SJCRH30 (cell line): ENCODE measurements around the gene GANAB. TPM values are rescaled to one million over a fixed set of nuclear protein-coding genes. Genes with fewer than 3 reads are reported as not detected.

Experiments
- DNase-seq, 2 experiments: peaks; one replicate each; pipeline ENCODE4 v3.0.0-alpha.2; 2015 to 2020
- H3K27ac ChIP-seq: fragments of 250-450 bp; sonication (Bioruptor Pico); 2 replicates; pipeline ENCODE4 v1.5.1; 2020; ENCODE audit warnings: mild to moderate bottlenecking, moderate library complexity
- H3K27me3 ChIP-seq: fragments of 250-450 bp; sonication (Bioruptor Pico); 2 replicates; pipeline ENCODE4 v1.5.1; 2020; ENCODE audit warnings: mild to moderate bottlenecking, moderate library complexity
- H3K36me3 ChIP-seq: fragments of 250-450 bp; sonication (Bioruptor Pico); 2 replicates; pipeline ENCODE4 v1.5.1; 2020; ENCODE audit warnings: mild to moderate bottlenecking, moderate library complexity
- H3K4me1 ChIP-seq: fragments of 250-450 bp; sonication (Bioruptor Pico); 2 replicates; pipeline ENCODE4 v1.5.1; 2020; ENCODE audit warnings: mild to moderate bottlenecking, moderate library complexity
- H3K4me3 ChIP-seq: fragments of 250-450 bp; sonication (Bioruptor Pico); 2 replicates; pipeline ENCODE4 v1.5.1; 2020; ENCODE audit warnings: mild to moderate bottlenecking, moderate library complexity
- H3K9me3 ChIP-seq: fragments of 250-450 bp; sonication (Bioruptor Pico); replicated peaks from 2 replicates; pipeline ENCODE4 v1.5.1; 2020; ENCODE audit warnings: mild to moderate bottlenecking, moderate library complexity
- total RNA-seq: library from RNA; depleted of rRNA; stranded (reverse); fragments of >200 nt; shearing (Covaris generic); gene quantifications from 2 replicates; pipeline ENCODE4 v1.2.3, GENCODE V29; 2014

Gene GANAB
- total RNA-seq, 1 experiment from 2014 or later = 210 TPM

DNA sequence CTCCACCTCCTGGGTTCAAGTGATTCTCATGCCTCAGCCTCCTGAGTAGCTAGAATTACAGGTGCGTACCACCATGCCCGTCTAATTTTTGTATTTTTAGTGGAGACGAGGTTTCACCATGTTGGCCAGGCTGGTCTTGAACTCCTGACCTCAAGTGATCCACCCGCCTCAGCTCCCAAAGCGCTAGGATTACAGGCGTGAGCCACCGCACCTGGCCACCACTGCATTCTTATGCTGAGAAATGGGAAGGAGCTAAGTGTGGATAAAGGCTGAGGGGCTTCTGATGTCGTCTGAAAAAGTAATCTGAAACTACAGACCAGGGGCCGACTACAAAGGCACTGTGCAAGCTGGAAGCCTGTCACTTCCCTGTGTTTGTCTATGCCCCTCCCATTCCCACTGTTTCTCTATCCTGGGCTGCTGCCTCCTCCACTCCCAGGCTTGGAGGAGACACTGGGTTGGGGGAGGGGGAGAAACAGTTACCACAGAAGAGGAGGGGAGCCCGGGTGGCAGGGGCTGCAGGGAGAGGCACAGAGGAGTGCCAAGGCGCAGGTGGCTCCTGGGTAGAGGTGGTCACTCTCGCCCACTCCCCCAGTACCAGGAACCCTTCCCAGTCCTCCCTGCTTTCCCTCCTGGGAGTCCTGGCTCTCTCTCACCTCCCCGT is 41.8 kb downstream of the GANAB start:
- H3K4me3 ChIP-seq = no peak overlapping the region
- H3K27me3 ChIP-seq = no peaks in the 10 kb centered on the region
- H3K9me3 ChIP-seq = no peaks in the 10 kb centered on the region
- peaks cover 6% of the 10 kb centered on the region; the same call in 1 of the 2 replicates for H3K36me3 ChIP-seq
- no peak overlapping the region for H3K27ac ChIP-seq
- no peak for DNase-seq
- H3K4me1 ChIP-seq = peaks cover 10% of the 10 kb centered on the region

DNA sequence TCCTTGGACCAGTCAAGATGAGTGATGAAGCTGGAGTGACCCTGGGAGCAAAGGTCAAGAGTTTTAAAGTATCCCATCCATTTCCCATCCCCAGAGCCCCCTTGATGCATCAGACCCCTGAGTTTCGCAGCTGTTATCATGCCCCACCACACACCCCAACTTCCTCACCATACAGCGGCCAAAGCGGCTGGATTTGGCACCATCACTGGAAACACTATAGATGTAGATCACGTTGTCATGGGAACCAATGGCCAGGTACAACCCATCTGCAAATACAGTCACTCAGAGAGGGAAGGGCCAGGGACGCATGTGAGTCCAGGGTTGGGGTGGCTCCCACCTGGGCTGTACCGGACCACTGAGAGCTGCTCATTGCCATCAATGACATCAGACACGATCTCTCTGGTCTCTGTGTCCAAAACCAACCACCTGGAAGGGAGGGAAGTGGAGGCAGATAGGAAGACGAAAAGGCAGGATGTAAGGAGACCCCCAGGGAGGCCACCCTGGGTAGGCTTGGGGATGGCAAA is 42.6 kb downstream of the GANAB start:
- no peak for DNase-seq
- Histone ChIP-seq H3K4me1 (peaks cover 12% of the 10 kb centered on the region), H3K27ac (no peak overlapping the region), H3K9me3 (no peaks in the 10 kb centered on the region), H3K36me3 (peaks cover 8% of the 10 kb centered on the region; the same call in 1 of the 2 replicates), H3K4me3 (no peak overlapping the region), H3K27me3 (no peaks in the 10 kb centered on the region)

DNA sequence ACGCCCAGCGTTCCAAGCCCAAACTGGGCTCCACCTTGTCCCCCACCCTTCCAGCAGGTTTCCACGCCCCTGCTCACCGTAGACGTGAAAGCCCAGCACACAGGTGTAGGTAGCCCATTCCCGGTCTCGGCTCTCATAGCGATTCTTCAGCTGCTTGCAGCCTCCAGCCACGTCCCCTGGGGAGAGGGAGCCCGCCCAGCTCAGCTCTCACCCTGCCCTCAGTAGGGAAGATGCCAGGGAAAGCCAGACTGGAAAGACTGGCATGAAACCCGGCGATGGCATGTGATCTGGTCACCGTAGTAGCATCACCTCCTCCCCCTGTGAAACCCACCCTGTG is 43.4 kb downstream of the GANAB start:
- H3K4me3 ChIP-seq = no peak overlapping the region

DNA sequence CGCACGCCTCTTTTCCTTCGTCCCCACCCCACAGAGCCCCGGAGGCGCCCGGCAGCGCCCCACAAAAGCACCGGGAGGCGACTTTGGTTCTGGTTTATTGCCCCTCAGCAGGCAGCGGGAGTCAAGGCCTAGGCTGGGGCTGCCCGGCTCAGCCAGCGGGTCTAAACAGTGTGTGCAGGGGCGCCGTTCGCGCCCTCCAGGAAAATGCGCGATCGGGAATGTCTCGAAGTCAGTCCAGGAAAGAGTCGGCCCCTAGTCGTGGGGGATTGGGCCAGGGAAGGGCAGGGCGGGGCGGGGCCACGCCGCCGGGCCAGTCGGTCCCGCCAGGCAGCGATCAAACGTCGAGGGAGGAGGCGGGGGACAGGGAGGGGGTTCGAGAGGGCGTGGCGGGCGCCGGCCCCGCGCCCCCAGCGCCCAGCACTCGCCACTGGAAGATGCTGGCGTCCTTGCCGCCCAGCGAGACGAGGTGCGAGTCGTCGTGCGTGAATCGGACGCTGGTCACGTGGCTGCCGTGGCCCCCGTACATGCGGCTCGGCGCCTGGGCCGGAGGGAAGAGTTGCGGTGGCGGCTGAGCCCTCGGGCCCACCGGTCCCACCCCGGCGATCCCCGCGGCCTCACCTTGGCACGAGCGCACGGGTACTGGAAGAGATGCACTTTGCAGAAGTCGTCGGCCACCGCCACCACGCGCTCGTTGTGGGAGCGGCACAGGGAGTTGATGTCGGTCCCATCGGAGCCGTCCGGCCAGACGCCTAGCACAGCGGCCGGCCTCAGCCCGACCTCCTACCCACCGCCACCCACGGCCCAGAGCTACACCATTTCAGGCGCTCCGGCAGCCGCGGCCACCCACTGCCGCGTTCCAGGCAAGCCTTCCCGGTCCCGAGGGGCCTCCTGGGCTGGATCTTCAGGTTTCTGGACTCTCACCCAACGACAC is 44.0 kb downstream of the GANAB start:
- H3K9me3 ChIP-seq = no peaks in the 10 kb centered on the region
- DNase-seq = no peak
- H3K4me1 ChIP-seq = peaks cover 12% of the 10 kb centered on the region
- peak overlapping the region; percentile 94 for H3K4me3 ChIP-seq
- H3K27ac ChIP-seq = peak overlapping the region; percentile 19; the same call in 1 of the 2 replicates
- peaks cover 23% of the 10 kb centered on the region for H3K36me3 ChIP-seq
- H3K27me3 ChIP-seq = no peaks in the 10 kb centered on the region

More for the DNA sequence above, 43.4 kb downstream of the GANAB start:
- Histone ChIP-seq H3K9me3 (no peaks in the 10 kb centered on the region), H3K27ac (no peak overlapping the region), H3K4me1 (peaks cover 12% of the 10 kb centered on the region), H3K27me3 (no peaks in the 10 kb centered on the region), H3K36me3 (peaks cover 16% of the 10 kb centered on the region)
- DNase-seq = no peak

DNA sequence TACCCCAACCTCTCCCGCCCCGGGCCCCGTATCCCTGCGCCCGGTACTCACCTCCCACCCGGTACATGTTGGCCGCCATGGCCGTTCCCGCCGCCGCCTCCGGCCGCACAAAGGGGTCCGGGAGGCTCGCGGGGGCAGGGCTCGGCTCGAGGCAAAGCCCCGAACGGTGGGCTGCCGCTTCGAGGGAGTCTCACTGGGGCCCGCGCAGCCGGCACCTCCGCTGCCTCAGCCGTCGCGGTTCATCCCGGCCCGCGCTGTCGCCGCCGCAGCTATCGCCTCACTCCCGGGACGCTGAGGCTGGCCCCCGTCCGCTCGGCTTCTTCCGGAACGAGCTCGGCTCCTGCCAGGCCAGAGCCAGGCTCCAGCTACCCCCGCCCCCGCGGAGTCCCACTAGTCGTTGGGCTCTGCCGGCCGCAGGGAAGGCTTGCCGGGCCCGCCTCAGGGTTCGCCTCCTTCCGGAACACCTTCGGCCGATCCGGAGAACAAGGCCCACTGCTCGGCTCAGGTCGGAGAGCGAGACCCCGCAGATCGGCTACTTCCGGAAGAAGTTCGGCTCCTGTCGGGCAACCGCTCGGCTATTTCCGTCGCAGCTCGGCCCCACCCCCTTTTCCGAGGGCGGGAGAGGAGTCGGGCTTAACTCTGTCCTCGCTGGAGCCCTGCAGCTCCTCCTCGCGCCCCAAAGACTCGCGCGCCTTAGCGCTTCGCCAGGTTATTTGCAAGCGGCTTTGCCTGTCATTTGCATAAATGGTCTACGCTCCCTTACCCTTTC is 44.9 kb downstream of the GANAB start, which contains the start of gene MTA2:
TSS of gene MTA2 (minus strand) at position 494 of the 769 bp plus-strand sequence. CDS start at position 79, 415 bp downstream.
- peaks cover 12% of the 10 kb centered on the region for H3K4me1 ChIP-seq
- peak; percentile 98 for DNase-seq
- H3K9me3 ChIP-seq = no peaks in the 10 kb centered on the region
- no peaks in the 10 kb centered on the region for H3K27me3 ChIP-seq
- H3K36me3 ChIP-seq = peaks cover 26% of the 10 kb centered on the region
- H3K27ac ChIP-seq = peak within 1 kb of the TSS; percentile 83
- H3K4me3 ChIP-seq = peak within 1 kb of the TSS; percentile 94

DNA sequence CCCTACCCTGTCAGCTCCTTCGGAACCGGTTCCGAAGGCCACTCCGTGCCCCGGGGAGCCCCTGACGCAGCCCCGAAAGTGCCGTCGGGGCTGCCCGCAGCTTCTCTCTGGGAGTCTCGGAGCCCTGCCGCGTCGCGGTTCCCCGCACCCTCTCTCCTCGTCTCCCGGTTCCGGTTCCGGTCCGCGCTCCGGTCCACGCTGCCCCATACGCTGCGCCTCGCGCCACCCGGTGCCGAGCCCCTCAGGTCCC is 45.4 kb downstream of the GANAB start:
- DNase-seq = no peak
- Histone ChIP-seq H3K27me3 (no peaks in the 10 kb centered on the region), H3K36me3 (peaks cover 31% of the 10 kb centered on the region), H3K9me3 (no peaks in the 10 kb centered on the region), H3K4me3 (peak overlapping the region; percentile 94), H3K27ac (peak overlapping the region; percentile 83), H3K4me1 (peaks cover 12% of the 10 kb centered on the region)

DNA sequence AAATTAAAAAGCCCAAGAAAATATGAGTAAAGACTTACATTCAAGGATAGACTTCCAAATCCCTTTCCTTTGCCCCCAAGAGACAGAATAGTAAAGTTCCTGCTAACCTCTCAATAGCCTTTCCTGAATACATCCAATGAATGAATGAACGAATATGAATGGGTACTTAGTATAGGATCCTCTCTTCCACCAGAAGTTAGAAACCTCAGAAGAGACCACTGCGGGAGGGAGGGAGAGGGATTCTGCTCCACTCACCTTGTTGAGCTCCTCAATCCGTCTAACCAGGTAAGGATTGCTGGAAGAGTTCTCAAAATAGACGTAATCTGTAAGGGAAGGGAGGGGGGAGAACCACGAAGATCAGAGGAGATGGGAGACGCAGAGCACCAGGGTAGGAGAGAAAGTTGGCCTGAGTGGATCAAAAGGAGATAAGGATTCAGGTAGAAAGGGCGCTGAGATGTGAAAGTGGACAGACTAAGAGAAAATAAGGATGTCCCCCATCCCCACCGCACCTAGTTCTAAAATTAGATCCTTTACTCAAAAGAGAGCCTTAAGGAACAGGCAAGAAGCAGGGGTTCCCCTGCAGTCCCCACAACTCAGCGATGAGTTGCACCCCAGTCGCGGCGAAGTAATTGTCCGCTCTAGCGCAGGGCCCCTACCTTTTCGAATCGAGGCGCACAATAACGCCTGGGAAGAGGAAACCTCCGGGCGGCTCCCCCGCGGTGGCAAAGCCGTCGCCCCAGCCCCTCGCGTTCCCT is 45.9 kb downstream of the GANAB start:
- Histone ChIP-seq H3K36me3 (peaks cover 36% of the 10 kb centered on the region), H3K4me3 (peak overlapping the region; percentile 94)
- no peak for DNase-seq

DNA sequence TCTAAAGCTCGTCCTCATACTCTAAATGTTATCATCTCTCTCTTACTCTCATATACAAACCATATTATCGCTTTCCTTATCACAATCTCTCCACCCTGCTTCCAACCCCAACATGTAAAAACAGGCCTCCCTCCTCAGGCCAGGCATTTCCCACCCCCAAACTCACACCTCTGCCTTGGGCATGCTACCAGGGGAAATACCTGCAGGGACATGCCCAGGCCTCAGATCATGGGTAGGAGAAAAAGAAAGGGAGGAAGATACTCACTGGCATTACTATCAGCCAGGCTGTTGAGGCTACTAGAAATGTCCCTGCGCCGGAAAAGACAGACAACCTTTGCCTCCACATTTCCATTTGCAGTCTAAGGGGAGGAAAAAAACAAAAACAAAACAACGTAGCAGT is 46.5 kb downstream of the GANAB start:
- H3K27ac ChIP-seq = no peak overlapping the region
- H3K4me1 ChIP-seq = peaks cover 12% of the 10 kb centered on the region
- peak overlapping the region; percentile 94 for H3K4me3 ChIP-seq
- H3K36me3 ChIP-seq = peaks cover 41% of the 10 kb centered on the region
- no peaks in the 10 kb centered on the region for H3K27me3 ChIP-seq
- no peaks in the 10 kb centered on the region for H3K9me3 ChIP-seq
- DNase-seq = no peak

More for the DNA sequence above, 45.9 kb downstream of the GANAB start:
- H3K27me3 ChIP-seq = no peaks in the 10 kb centered on the region
- H3K9me3 ChIP-seq = no peaks in the 10 kb centered on the region
- H3K4me1 ChIP-seq = peaks cover 12% of the 10 kb centered on the region
- peak overlapping the region; percentile 83 for H3K27ac ChIP-seq

DNA sequence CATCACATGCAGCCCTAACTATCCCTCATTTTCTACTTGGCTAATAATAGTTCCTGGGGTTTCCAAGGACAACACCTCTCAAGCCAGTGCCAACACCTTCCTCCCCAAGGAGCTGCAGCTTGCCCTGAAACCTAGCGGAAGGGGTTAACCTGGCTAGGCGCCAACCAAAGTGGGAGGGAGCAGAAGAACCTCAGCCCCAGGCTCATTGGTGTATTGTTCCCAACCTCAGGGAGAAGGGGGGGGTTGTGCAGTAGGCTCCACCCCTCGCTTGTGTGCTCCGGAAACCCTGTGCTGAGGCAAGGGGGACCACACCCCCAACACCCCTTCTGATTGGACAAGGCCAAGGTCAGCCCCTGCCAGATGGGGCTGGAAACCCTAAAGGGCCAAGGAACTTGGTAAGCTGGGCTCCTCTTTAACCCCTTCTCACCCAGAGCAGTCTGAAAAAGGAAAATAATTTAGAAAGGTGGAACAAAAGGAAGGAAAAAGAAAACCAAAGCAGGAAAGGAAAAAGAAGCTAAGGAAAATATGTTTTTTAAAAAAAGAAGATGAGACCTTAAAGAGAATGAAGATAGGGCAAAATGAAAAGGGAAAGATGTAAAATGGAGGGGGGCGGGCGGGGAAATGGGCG is 47.2 kb downstream of the GANAB start:
- Histone ChIP-seq H3K4me1 (peaks cover 12% of the 10 kb centered on the region), H3K36me3 (peaks cover 41% of the 10 kb centered on the region), H3K27me3 (no peaks in the 10 kb centered on the region), H3K9me3 (no peaks in the 10 kb centered on the region), H3K27ac (no peak overlapping the region), H3K4me3 (no peak overlapping the region)
- peak; percentile 98 to 99 for DNase-seq

DNA sequence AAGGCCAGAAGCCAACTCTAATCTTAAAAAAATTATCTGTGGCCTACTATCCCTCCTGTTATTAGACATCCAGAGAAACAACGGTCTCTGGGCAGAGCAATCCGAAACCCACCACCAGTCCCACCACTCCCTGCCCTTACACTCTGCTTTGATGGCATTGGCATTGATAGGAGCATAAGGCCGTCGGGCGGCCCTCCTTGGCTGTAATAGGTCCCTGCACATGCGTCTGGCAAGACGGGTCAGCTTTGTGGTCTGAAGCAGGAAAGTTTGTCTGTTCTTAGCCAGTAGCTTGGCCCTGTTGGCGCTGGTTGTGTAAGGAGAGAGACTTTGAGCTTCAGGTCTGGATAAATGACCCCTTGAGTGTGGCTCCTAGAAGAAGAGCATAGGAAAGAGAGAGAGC is 51.3 kb downstream of the GANAB start:
- Histone ChIP-seq H3K9me3 (no peaks in the 10 kb centered on the region), H3K4me1 (peaks cover 8% of the 10 kb centered on the region), H3K36me3 (peaks cover 48% of the 10 kb centered on the region), H3K4me3 (no peak overlapping the region), H3K27ac (no peak overlapping the region), H3K27me3 (no peaks in the 10 kb centered on the region)
- DNase-seq = no peak

DNA sequence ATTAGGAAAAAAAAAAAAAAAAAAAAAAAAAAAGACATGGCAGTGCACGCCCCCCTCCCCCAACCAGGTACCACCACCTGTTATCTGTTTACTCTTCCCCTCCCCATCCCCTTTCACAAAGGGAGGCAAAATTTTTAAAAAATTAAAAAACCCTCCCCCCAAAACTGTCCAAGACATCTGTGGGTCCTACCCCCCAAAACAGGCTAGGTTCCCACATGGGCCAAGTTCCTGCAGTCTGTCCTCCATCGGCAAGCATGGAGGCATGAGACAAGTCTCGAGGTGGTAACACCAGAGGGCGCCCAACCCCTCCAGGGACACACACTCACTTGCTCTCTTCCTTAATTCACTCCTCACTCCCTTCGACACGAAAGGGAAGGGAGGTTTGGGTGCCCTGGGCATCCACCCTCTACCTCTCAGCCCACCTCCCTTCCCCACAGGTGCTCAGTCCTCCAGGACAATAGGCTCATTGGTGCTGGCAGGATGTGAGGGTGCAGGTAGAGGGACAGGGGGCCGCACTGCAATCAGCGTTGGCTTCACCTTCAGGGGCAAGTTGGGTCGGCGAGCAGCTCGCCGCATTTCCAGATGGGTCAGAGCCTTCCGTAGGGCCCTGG is 52.9 kb downstream of the GANAB start:
- Histone ChIP-seq H3K27me3 (no peaks in the 10 kb centered on the region), H3K9me3 (no peaks in the 10 kb centered on the region), H3K4me1 (no peaks in the 10 kb centered on the region; the same call in 1 of the 2 replicates), H3K27ac (no peak overlapping the region), H3K36me3 (peaks cover 40% of the 10 kb centered on the region), H3K4me3 (no peak overlapping the region)
- DNase-seq = peak; percentile 80 to 83

DNA sequence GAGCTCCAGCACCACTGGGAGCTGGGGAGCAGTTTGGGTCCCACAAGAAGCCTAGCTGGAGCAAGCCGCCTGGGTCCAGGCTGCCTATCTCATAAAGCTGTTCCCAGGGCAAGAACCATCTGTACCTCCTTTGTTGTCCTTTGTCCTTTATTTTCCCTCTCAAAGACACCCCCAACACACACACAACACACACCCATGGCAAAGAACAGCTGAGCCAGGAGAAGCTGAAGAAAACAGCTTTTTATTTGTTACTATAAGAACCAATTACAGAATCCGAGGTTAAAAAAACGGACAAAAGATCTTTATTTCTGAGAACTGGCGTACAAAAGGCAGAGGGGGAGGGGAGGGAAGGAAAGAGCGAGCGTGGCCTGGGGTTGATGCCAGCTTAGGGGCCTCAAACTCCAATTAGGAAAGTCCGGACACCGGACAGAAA is 53.4 kb downstream of the GANAB start:
- H3K27ac ChIP-seq = no peak overlapping the region
- H3K9me3 ChIP-seq = no peaks in the 10 kb centered on the region
- peaks cover 36% of the 10 kb centered on the region for H3K36me3 ChIP-seq
- H3K4me1 ChIP-seq = no peaks in the 10 kb centered on the region; the same call in 1 of the 2 replicates
- no peak for DNase-seq
- no peak overlapping the region for H3K4me3 ChIP-seq
- no peaks in the 10 kb centered on the region for H3K27me3 ChIP-seq

DNA sequence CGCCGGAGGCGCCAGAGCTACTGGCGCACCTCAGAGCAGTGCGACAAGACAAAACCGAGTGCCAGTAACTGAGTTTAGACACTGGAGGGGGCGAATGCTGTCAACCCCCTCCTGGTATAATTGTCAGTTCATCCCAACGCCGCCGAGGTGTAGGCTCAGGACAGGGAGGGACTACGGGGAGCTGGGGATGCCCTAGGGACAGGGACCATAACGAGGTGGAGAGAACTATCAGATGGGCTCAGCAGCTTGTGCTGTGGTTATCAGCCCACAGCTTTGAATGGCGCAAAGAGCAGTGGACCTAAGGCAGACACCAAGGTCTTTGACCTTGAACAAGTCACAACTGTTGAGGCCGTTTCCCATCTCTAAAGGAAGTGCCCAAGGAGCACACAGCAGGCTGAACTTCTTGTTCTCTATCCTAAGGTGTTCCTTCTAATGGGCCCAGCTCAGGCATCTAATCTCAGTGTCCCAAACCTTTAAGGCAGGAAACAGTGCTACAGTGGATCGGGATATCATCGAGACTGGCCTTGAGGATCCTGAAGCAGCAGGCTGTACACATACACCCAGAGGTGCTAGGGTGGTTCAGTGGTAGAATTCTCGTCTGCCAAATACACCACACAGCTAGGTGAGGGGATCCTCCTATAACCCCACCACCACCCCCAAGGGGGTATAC is 54.1 kb downstream of the GANAB start:
- Histone ChIP-seq H3K4me1 (no peaks in the 10 kb centered on the region; the same call in 1 of the 2 replicates), H3K9me3 (no peaks in the 10 kb centered on the region), H3K36me3 (peaks cover 32% of the 10 kb centered on the region), H3K4me3 (peak overlapping the region; percentile 70), H3K27ac (peak overlapping the region; percentile 40), H3K27me3 (no peaks in the 10 kb centered on the region)
- no peak for DNase-seq
